ENCODE results near the gene TAC3.
"Not testable (repeated sequence)": the region's sequence is repeated elsewhere in the genome, so short reads cannot be mapped to it uniquely, and the experiment has no call there.

The TAC3 gene

DNA sequence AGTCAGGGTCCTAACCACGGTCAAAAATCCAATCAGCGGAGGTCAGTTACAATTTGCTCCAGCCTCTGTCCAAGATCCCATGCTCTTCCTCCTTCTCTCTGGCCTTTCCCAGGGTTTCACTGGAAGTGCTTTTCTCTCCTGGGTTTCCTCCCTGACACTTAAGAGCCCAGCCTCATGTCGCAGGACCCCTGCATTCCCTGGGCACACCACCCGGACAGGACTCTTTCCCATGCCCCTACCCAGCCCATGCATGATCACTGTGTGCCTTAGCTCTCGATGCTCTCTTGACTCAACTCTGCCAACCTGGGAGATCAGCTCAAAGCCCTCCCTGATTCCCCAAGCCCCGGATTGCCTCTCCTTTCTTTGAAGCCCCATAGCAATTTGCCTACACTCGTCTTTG is 15.5 kb upstream of the TAC3 start:
- DNase-seq, result no peak

DNA sequence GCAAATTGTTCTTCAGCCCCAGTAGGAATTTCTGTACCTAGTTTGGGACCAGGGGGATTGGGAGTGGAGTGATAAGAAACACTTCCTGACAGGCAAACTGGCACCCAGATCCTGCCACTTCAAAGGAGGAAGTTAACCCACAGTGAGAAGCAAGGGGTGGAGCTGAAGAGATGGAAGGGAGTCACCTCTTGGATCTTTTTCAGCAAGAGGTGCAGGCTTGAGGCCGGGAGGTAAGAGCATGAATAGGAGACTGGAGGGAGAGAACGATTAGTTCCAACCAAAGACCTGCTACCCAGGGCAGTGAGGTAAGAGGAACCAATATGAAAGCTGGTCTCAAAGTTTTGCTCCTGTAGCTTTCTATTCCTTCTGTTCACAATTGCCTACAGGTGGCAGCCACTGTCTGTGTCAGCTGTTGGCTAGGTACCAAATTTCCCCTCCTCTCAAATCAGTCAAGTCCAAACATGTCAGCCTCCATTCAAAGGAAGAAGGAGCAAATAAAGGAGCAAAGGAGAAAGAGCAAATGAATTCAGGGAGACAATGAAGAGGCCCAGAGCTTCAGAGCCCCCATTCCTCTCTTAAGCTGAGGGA is 14.9 kb upstream of the TAC3 start:
- DNase-seq, result no peak

DNA sequence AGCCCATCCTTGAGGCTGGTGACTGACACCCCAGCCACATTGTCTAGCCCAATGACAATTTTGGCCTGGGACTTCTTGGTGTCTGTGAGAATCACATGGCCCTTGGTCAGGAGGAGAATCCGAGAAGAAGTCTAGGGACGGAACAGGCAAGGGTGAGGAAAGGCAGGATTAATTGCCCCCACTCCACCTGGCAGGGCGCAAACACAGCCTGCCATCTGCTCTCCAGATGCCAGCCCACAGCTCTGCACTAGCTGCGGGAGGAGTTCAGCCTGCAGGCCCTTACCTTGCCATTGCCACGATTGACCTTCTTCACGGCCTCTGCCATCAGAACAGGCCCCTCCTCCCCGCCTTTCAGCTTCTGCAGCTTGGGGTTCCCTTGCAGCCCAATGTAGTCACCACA is 13.1 kb upstream of the TAC3 start:
- DNase-seq, result no peak

DNA sequence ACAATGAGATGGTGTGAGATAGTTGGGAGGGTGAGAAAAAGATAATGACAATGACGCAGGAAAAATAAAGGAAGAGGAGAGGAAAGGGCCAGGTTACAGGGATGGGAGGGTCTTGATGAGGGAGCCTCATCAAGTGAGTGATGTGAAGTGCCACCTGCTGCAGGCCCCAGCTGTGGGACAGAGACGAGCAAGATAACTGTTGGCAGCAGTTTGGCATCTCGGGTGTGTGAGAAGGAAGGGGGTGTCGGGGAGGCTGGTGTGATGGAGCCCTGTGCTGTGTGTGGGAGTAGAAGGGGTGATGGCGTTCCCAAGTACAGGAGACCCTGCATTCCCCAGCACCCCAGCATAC is 11.4 kb upstream of the TAC3 start:
- DNase-seq, result no peak

DNA sequence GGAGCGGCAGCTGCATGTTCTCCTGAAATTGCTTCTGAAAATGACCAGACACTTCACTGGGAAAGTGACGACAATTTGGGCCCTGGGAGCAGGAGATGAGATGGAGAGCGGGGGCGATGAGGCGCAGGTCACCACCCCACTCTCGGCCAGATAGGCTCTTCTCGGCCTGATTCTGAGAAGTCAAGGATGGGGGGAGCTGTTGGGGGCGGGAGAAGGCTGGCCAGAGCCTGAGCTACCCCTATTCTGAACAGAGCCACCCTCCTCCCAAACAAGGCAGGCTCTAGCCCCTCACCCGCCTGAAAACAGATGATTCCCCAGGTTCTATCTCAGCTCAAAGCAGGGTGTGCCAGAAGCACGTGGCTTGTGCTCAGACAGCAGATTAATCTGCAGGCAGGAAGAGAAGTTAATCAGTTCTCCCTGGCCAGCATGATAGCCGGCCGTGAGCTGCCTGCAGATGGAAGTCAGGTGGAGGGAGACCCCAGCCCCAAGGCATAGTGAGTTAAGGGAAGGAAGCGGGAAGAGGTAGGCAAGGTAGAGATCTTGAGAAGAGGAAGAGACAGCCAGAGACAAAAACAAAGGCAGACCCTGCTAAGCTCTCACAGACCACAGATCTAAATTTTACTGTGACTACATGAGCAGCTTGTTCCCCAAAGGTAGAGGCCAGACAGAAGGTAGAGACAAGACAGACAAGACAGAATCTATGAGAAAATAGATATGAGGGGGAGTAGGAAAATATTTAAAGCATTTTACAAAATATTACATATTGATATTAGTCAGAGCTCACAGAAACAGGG is 10.9 kb upstream of the TAC3 start:
- no peak for DNase-seq

DNA sequence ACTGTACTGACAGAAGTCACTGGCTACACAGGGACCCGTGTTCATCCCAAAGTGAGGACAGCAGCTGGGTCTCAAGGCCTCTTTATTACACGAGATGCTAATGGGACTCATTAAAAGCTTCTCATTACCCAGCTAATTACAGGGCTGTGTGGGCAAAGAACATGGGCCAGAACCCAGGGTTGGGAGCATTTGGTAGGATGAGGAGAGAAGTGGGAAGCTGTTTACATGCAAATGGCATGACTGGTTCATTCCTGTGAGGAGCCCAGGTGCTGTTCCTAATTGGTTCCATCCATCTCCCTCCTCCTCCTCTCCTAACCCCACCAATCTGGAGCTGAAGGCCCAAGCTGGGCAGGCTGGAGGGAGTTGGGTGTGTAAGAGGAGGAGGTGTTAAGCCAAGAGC is 8.9 kb upstream of the TAC3 start:
- DNase-seq, result no peak

DNA sequence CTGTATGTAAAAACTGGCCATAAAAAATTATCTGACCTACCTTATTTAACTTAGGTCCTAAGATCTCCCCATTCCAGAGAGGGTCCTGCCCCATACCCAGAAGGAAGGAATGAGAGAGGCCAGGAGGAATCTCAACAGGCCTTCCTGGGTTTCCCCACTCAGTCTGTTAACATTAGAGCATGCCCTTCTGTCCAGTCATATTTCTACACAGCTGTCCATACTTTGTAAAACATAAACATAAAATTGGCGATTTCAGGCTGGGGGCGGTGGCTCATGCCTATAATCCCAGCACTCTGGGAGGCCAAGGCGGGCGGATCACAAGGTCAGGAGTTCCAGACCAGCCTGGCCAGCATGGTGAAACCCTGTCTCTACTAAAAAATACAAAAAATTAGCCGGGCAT is 6.0 kb upstream of the TAC3 start:
- DNase-seq, result not testable (repeated sequence)

DNA sequence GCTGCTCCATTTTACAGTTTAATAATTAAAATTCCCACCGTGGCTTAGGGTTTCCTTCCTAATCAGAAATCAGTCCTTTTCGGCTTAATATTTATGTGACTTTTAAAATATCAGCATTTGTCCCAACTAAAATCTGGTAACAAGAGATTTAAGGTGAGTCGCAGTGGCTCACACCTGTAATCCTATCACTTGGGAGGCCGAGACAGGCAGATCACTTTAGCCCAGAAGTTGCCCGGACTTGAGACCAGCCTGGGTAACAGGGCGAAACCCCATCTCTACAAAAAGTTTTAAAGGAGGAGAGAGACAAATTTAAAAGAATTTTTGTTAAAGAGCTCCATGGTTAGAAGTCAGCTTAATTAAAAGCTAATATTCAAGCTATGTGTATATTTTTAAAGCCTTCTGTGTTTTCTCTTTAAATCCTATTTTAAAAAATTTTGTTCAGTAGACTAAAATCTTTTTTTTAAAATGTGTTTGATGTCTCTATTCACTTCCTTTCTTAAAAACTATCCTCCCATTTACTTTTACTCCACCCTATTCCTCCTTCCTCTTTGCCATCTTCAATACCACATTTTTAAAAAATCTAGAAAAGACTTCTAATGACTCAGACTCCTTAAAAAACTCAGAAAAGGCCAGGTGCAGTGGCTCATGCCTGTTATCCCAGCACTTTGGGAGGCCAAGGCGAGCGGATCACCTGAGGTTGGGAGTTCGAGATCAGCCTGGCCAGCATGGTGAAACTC is 3.8 kb upstream of the TAC3 start:
- no peak for DNase-seq

DNA sequence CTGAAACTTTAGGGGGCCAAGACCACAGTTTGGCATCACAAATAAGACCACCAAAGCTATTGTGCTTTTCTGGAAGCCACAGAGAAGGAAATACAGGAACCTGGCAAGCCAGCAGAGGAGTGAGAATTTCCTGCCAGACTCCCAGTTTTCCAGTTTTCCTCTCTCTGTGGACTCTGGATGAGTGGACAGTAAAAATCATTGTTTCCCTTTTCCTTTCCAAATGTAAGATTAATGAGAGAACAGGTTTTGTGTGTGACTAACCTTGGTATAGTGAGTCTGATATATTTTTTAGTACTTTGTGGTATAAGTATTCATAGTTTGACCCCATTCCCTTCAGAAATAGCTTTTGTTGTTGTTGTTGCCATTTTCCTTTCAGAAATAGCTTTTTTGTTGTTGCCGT is 2.6 kb upstream of the TAC3 start:
- no peak for DNase-seq

DNA sequence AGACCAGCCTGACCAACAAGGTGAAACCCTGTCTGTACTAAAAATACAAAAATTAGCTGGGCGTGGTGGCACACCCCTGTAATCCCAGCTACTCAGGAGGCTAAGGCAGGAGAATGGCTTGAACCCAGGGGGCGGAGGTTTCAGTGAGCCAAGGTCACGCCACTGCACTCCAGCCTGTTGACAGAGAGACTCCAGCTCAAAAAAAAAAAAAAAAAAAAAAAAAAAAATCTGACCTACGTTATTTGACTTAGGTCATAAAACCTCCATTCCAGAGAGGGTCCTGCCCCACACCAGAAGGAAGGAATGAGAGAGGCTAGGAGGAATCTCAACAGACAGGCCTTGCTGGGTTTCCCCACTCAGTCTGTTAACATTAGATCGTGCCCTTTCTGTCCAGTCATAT is 2.0 kb upstream of the TAC3 start:
- DNase-seq, result not testable (repeated sequence)

DNA sequence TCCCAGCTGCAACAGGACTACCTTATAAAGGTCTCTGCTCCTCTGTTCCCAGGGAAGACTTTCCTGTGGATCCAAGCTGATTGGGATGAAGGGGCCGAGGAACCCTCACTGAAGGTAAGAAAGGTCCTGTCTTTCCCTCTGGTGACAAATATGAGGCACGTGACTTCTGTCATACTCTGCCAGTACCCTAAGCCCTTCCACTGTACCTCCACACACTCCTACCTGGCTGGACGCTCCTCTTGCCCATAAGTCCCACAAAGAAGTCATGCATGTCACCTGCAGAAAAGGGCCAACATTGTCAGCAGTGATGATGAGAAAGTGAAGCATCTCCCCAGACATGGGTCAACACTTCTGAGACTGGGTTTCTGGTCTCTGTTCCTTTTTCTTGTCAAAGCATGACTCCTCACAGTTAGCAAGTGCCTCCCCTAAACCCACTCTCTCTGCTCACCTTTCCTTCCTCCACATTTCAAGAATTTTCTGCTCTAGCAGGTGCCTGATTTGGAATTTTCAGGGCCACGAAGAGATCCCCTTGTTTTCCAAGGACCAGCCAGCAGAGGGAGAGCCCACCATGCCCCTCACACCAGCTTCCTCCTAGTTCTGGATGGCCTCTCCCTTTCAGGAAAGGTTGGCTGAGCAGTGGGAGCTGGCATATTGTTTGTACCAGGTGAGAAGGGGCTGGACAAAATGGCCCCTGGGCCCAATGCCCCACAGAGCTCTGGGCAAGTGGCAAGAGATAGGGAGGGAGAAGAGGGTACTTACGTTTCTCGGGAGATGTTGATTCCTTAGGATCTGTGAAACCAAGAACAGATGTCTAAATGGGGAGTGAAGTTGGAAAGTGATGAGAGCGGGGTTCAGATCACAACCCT is 3.5 kb downstream of the TAC3 start:
- DNase-seq, result no peak

DNA sequence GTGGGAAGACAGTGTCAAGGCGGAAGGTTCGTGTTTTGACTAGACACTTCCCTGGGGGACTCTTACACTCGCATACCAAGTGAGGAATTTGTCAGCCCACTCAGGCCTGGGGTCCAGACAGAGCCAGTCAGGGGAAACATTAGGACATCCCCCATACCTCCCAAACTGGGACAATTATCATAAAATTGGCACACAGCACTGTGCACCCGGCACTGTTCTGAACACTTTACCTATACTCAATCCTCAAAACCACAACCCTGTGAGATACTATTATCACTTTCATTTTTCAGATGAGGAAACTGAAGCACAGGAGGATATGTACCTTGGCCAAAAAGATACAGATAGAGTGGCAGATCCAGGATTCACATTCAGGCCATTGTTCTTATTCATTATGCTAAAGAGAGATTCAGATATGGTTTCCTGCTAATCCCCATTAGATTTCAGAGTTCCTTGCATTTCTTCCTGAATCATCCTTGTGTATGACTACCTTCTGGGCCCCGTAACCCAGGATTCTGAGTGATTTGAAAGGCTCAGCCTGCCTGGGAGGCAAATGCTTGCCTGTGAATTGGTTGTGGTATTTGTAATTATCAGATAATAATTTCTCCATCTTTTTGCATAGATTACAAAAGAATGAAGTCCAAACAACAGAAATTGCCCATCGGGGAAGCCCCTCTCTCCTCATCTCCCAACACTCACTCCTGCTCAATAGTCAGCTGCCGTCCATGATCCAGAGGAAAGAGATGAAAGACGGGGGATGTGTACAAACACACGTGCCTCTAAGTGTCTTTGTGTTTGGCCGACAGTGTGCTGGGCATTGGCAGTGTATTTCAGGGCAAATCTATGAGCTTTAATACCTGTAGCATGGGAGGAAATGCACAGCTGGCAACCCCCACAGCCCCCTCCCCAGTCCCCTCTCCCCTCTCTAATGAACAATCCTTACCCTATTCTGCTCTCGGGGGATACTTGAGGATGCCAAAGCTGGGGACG is 4.6 kb downstream of the TAC3 start:
- DNase-seq, result no peak

DNA sequence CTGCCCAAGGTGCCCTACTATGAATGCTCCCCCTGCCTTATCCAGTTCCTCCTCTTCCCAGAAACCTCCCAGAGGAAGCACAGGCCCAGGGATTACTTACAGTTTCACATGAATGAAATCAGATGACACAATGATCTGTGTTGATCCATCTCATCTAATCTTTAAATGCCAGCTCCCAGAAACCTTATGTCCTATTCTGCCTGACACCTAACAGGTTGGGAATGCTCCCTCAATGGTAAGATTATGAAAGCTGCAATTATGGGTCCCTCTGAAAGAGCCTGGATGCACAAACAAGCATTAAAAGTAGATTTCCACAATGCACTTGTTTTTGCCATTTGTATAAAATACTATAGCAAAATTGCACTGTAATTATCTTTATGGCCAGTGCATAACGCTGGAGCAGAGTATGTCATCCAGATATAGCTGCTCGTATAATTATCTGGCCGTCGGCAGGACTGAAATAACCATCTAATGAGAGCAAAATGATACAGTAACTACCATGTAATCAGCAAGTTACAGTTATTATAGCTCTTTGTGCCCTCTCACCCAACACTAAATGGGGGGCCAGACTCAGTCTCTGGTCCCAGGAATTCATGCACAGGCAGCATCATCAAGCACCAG is 5.6 kb downstream of the TAC3 start:
- DNase-seq, result no peak

DNA sequence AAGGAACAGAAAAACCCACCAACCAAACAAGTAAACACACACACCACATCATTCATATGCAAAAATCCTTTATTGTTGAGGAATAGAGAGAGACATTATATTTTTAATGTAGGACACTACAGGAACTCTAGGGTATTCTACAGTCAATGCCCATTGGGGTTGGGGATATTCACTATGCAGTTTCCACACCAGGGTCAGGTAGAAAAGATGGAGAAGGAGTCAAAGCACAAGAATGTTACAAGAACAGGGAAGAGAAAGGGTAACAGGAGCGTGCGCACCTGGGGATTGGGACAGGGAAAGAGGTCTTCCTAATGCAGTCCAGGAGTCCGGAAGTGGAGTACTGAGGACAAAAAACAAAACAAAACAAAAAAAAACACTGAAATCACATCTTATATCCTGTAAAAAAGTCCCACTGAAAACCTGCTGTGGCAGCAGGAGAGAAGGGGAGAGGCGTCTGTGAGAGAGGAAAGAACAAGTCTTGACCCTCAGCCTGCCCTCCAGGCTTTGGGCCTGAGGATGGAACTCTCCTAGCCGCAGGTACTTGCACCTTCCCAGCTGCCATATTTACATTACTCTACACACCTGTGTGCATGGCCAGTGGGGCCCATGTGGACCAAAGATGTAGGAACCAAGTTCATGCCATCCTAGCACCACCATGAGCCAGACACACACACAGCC is 6.2 kb downstream of the TAC3 start:
- no peak for DNase-seq

DNA sequence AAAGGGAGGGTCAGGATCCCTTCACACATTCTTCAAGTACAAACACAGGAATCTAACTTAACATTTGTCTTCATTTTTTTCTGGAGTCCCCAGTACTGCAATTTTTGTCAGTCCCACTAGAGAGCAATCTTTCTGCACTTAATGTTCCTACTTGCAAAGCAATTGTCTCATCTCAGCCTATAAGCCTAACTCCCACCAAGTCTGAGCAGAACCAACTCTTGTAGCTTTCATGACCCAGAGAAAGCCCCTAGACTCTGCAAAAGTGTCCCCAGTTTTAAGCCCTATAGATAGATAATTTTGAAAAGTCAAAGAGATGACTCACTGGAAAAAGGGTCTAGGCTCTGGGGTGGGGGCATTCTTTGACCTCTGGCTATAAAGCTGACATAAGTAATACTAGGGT is 8.2 kb downstream of the TAC3 start:
- DNase-seq, result no peak

DNA sequence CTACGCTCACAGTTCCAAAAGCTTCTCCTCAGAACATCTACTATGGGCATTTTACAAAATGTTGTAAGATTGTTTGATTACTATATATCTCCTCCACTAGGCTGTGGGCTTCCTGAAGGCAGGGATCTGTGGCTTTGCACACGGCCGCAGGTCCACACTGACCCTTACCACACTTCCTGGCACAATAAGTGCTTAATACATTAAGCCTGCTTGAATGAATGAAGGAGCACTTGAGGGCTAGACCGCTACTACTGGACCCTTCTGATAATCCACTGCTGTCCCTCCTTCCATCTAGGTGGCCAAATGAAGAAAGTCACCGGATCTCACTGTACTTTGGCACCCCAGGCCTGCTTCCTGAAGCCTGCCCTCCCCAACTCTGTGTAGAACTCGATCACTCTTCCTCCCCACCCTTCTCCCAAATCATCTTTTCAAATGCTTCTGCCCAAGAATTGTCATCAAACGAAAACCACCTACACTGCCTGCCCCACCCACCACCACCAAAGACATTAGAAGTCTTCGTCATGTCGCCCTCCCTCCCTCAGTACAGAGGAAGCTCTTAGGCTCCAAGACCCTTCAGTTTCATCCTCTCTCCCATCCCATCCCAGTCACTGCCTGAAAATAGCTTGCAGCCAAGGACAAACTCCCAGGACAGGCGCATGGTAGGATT is 9.4 kb downstream of the TAC3 start:
- DNase-seq, result no peak

DNA sequence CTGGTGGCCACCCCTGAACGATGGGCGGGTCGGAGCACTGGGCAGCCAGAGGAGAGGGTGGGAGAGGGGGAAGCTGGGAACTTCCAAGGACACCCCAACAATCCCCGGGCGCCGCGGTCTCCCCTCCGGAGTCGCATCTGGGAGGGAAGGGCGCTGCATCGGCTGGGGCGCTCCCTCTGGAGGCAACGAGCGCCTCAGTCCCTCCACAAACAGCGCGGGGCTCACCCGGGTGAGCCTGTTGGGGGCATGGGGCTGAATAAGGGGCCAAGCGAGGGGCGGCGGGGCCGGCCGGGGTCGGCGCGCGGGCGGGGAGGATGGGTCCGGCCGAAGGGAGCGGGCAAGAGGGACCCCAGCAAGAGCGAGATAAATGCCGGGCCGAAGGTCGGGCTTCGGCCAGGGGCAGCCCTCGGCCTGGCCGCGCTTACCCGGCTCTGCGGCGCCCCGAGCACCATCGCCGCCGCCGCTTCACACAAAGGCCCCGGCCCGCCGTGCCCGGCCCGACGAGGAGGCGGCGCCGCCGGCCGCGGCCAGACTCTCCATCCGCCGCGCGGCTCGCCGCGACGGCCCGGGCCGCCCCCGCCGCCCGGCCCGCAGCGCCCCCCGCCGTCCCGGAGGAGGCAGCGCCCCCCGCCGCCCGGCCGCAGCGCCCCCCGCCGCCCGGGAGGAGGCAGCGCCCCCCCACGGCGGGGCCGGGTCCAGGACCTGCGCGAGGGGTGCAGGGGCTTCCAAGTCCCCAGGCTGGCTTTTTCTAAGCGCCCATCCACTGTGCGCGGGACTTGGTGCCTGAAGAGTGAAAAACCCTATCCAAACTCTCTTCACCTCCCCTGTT is 10.1 kb downstream of the TAC3 start, which contains the start of gene ZBTB39:
TSS of gene ZBTB39 (minus strand) at position 567 of the 829 bp plus-strand sequence. CDS start 1,629 bp downstream, outside the sequence.
- peak; percentile 67 for DNase-seq

DNA sequence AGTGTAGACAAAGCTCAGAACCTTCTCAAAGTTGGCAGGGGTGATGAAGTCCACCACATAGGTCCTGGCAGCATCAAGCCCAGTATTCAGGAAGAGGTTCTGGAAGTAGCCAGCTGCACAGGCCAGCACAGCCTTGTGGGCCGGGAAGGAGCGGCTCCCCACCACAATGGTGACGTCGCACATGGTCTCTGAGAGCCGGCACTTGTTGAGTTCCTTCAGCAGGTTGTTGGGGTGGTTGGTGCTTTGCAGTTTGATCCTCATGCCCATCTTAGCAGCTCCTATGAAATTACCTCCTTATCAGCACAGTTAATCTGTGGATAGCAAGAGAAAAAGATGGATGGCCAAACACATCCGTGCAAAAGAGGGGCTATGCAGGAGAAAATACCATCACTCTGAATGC is 11.7 kb downstream of the TAC3 start:
- DNase-seq, result no peak

DNA sequence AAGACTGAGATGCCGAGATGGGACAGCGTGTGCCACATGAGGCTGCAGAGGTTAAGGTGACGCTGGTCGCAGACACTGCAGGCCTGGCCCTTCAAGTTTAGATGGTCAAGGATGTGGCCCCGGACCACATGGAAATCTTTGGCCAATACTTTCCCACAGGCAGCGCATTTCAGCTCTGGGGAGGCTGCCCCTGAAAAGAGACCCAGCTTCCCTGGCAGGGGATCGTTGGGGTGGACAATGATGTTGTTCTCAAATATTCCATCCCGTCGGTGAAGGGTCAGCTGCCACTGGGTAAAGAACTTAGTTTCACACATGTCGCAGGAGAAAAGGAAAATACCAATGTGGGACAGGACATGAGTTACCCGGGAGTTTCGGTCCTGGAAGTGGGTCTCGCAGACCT is 12.9 kb downstream of the TAC3 start:
- no peak for DNase-seq
